Natural killer cell (primary cell): Measurements from ENCODE around the gene FBXO31. TPM values are rescaled to one million over a fixed set of nuclear protein-coding genes. Genes with fewer than 3 reads are reported as not detected.

Experiments
- ATAC-seq, 3 donors: fragments of 150-1000 bp in 2 of 3; fragments of 200-7000 bp in 1 of 3; cut with Tn5 transposase; 1 replicate in 1 of 3; 2 replicates in 2 of 3; pipeline ENCODE4 v1.10.0; 2021; ENCODE audit warnings: mild to moderate bottlenecking in 2 of 3, moderate library complexity in 2 of 3
- DNase-seq, 2 donors: peaks; one replicate each; pipeline versions ENCODE4 v3.0.0 to v3.0.0-alpha.2; 2013 to 2021; ENCODE audit warnings: mixed read lengths in 1 of 2
- H3K27ac ChIP-seq: one replicate; pipeline ENCODE4 v1.5.1; 2013; ENCODE audit warnings: mild to moderate bottlenecking, low read length
- H3K27me3 ChIP-seq: one replicate; pipeline ENCODE4 v1.6.1; 2013; ENCODE audit warnings: low read length; ENCODE audit not compliant: control insufficient read depth, insufficient read depth
- H3K36me3 ChIP-seq: one replicate; pipeline ENCODE4 v1.6.1; 2013; ENCODE audit warnings: low read length; ENCODE audit not compliant: control insufficient read depth, insufficient read depth
- H3K4me1 ChIP-seq: one replicate; pipeline ENCODE4 v1.6.1; 2013; ENCODE audit warnings: low read length; ENCODE audit not compliant: control insufficient read depth, insufficient read depth
- H3K4me3 ChIP-seq: one replicate; pipeline ENCODE4 v1.5.1; 2013; ENCODE audit warnings: low read length
- H3K9me3 ChIP-seq: one replicate; pipeline ENCODE4 v1.6.1; 2013; ENCODE audit warnings: low read length; ENCODE audit not compliant: control insufficient read depth, insufficient read depth
- H3K27ac Mint-ChIP-seq, 2 donors: one replicate each; pipeline ENCODE4 v1.8.0; 2022; ENCODE audit warnings: mild to moderate bottlenecking in 2 of 2, mixed read lengths in 2 of 2, moderate library complexity in 1 of 2
- H3K27me3 Mint-ChIP-seq, 2 donors: one replicate each; pipeline ENCODE4 v1.8.0; 2022; ENCODE audit warnings: low read depth in 2 of 2, mixed read lengths in 2 of 2
- H3K36me3 Mint-ChIP-seq: one replicate; pipeline ENCODE4 v1.8.0; 2022; ENCODE audit warnings: mixed read lengths
- H3K4me1 Mint-ChIP-seq, 2 donors: one replicate each; pipeline ENCODE4 v1.8.0; 2022; ENCODE audit warnings: mixed read lengths in 2 of 2
- H3K4me3 Mint-ChIP-seq: one replicate; pipeline ENCODE4 v1.8.0; 2022; ENCODE audit warnings: mild to moderate bottlenecking, moderate library complexity, mixed read lengths
- H3K9me3 Mint-ChIP-seq, 2 donors: one replicate each; pipeline ENCODE4 v1.8.0; 2022; ENCODE audit warnings: mixed read lengths in 2 of 2
- WGBS: methylation state at CpG from one replicate; pipeline ENCODE4 v1.1.7; 2013; ENCODE audit warnings: missing lambda C conversion rate; ENCODE audit not compliant: insufficient coverage; 5-methylcytosine and 5-hydroxymethylcytosine counted together
- intact Hi-C: fragments of 100-400 bp; cut with micrococcal nuclease; formaldehyde crosslinking; loops from one replicate; pipeline ENCODE4 v1.14.2; 2022
- total RNA-seq, 4 donors: library from RNA; stranded (reverse); fragments of 120-200 nt in 1 of 4; gene quantifications; one replicate each; pipeline versions ENCODE4 v1.2.3 to v1.2.4, GENCODE V29; 2013 to 2022
- TF ChIP-seq, protein P1 (sequence below): fragments of 200-600 bp; IDR thresholded peaks from one replicate; pipeline ENCODE4 v1.8.0; 2022; ENCODE audit warnings: antibody characterized with exemption

The FBXO31 gene
- total RNA-seq, 3 donors from 2014 or later (not counting 1 experiment from before 2014, with no cell fraction given), result 32.2 to 47.2 (median 37.6) TPM

DNA sequence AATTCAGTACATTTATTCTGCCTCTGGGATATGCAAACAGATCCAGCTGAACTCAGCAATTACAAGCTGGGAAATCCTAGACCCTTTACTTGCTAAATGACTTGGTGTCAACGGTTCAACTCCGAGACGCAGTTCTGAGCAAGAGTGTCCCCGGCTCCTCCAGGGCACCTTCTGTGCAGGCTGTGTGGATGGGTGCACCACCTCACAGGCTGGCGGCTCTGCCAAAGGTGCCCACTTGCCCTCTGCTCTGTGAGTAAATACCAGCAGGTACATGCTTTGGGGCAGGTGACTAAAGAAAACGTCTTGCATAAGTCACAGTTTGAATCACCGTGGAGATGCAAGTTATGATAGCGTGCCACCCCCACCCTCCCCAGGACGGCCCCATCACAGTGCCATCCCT, 31.9 kb upstream of the FBXO31 start:
- H3K4me3 Mint-ChIP-seq, result no peak overlapping the region
- no peak for ATAC-seq
- Histone ChIP-seq H3K4me1 (no peaks in the 10 kb centered on the region), H3K9me3 (no peaks in the 10 kb centered on the region), H3K36me3 (peaks cover 14% of the 10 kb centered on the region), H3K4me3 (no peak overlapping the region), H3K27ac (no peak overlapping the region), H3K27me3 (no peaks in the 10 kb centered on the region)
- no peaks in the 10 kb centered on the region for H3K27me3 Mint-ChIP-seq
- no peak overlapping the region for H3K27ac Mint-ChIP-seq
- no peak for DNase-seq
- intact Hi-C loops, result no loop called here
- H3K36me3 Mint-ChIP-seq, result peaks cover 6% of the 10 kb centered on the region
- H3K9me3 Mint-ChIP-seq, result no peaks in the 10 kb centered on the region
- no peaks in the 10 kb centered on the region for H3K4me1 Mint-ChIP-seq
- TF ChIP-seq, protein P1, sequence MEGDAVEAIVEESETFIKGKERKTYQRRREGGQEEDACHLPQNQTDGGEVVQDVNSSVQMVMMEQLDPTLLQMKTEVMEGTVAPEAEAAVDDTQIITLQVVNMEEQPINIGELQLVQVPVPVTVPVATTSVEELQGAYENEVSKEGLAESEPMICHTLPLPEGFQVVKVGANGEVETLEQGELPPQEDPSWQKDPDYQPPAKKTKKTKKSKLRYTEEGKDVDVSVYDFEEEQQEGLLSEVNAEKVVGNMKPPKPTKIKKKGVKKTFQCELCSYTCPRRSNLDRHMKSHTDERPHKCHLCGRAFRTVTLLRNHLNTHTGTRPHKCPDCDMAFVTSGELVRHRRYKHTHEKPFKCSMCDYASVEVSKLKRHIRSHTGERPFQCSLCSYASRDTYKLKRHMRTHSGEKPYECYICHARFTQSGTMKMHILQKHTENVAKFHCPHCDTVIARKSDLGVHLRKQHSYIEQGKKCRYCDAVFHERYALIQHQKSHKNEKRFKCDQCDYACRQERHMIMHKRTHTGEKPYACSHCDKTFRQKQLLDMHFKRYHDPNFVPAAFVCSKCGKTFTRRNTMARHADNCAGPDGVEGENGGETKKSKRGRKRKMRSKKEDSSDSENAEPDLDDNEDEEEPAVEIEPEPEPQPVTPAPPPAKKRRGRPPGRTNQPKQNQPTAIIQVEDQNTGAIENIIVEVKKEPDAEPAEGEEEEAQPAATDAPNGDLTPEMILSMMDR, result no peak
- 91% methylated on average over 9 of the region's 9 CpGs for WGBS

DNA sequence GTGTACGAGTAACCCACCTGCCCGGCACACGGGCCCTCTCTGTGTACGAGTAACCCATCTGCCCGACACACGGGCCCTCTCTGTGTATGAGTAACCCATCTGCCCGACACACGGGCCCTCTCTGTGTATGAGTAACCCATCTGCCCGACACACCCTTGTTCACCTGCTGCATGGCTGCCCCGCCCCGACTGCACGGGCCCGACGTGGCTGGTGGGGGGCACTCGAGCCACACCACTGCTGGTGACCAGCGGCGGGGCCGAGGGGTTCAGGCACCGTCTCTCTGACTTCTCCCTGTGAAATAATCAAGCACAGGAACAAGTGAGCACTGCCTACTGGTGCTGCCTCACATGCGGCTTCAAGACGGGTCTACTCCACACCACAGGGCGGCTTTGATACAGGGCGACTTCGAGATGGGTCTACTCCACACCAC, 30.7 kb upstream of the FBXO31 start:
- H3K27ac ChIP-seq, result no peak overlapping the region
- no peaks in the 10 kb centered on the region for H3K27me3 ChIP-seq
- no peak overlapping the region for H3K4me3 ChIP-seq
- H3K36me3 Mint-ChIP-seq, result peaks cover 6% of the 10 kb centered on the region
- H3K9me3 Mint-ChIP-seq, result no peaks in the 10 kb centered on the region
- no peaks in the 10 kb centered on the region for H3K4me1 ChIP-seq
- H3K4me3 Mint-ChIP-seq, result no peak overlapping the region
- no peaks in the 10 kb centered on the region for H3K4me1 Mint-ChIP-seq
- TF ChIP-seq, protein P1, result no peak
- no peaks in the 10 kb centered on the region for H3K27me3 Mint-ChIP-seq
- H3K9me3 ChIP-seq, result no peaks in the 10 kb centered on the region
- peaks cover 14% of the 10 kb centered on the region for H3K36me3 ChIP-seq
- 84% methylated on average over 24 of the region's 24 CpGs for WGBS
- ATAC-seq (no peak), DNase-seq (no peak)
- H3K27ac Mint-ChIP-seq, result no peak overlapping the region
- intact Hi-C loops, result no loop called here

DNA sequence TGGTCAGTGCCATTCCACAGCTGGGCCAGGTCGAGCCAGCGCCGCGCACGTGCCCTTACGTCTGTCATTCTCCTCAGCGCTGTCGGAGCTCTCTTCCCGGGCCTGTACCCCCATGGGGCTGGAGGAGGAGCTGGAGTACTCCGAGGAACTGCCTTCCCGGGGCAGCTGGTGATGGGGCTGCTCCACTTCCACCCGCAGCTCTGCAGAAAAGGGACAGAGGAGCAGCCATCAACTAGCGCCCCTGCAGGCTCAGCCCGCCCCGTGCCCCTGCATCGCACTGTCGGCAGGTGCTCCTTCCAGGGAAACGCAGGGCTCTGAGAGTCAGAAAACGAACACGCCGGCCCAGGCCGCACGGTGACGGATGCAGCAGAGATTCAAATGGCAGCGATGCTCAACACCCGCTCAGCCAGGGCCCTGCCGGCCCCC, 29.4 kb upstream of the FBXO31 start:
- intact Hi-C loops, result no loop called here
- no peaks in the 10 kb centered on the region for H3K4me1 ChIP-seq
- WGBS, result 95% methylated on average over 27 of the region's 27 CpGs
- Mint-ChIP-seq H3K27me3 (no peaks in the 10 kb centered on the region), H3K36me3 (peaks cover 10% of the 10 kb centered on the region), H3K9me3 (no peaks in the 10 kb centered on the region), H3K4me1 (no peaks in the 10 kb centered on the region), H3K27ac (no peak overlapping the region), H3K4me3 (no peak overlapping the region)
- TF ChIP-seq, protein P1, result no peak
- H3K9me3 ChIP-seq, result no peaks in the 10 kb centered on the region
- peaks cover 16% of the 10 kb centered on the region for H3K36me3 ChIP-seq
- ATAC-seq (no peak), DNase-seq (no peak)
- no peak overlapping the region for H3K4me3 ChIP-seq
- H3K27ac ChIP-seq, result no peak overlapping the region
- no peaks in the 10 kb centered on the region for H3K27me3 ChIP-seq

DNA sequence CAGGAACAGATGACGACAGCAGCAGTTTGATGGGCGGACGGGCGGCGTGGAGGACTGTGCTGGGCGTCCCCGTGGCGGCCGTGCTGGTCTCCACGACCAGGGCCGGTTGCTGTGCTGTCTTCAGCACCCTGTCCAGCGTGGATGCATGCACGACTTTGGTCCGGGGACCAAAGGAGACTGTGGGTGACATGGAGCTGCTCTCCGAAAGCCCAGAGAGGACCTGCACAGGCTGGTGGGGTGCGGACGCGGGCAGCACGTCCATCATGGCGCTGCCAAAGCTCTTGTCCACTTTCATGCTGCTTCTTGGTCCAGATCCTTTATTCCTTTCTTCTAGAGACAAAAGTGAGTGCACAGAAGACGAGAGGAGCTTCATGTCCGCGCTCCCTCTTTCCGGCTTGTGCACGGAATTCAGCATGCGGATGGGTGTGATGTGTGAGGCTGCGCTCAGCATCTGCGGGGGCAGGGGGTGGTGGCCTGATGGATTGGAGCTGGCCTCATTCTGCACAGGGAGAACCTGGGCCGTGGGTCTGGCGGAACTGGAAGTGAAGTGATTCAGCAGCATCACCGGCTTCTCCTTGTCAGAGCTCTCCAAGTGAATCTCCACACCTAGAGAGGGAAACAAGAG, 28.9 kb upstream of the FBXO31 start:
- H3K9me3 ChIP-seq, result no peaks in the 10 kb centered on the region
- Mint-ChIP-seq H3K4me1 (no peaks in the 10 kb centered on the region), H3K27me3 (no peaks in the 10 kb centered on the region), H3K27ac (no peak overlapping the region), H3K9me3 (no peaks in the 10 kb centered on the region), H3K36me3 (peaks cover 14% of the 10 kb centered on the region), H3K4me3 (no peak overlapping the region)
- H3K27ac ChIP-seq, result no peak overlapping the region
- H3K4me1 ChIP-seq, result no peaks in the 10 kb centered on the region
- no peaks in the 10 kb centered on the region for H3K27me3 ChIP-seq
- no peak for DNase-seq
- TF ChIP-seq, protein P1, result no peak
- 92% methylated on average over 31 of the region's 31 CpGs for WGBS
- no peak overlapping the region for H3K4me3 ChIP-seq
- intact Hi-C loops, result no loop called here
- ATAC-seq, result no peak
- peaks cover 21% of the 10 kb centered on the region for H3K36me3 ChIP-seq
